ENCODE data around the gene FOXJ3.

GRCh38 chr1:42171679-42172266 lies 163.3 kb downstream of the FOXJ3 start:
- no peak for TF ChIP-seq CTCF (IDR thresholded peaks at IDR 0.05)
- TF ChIP-seq POLR2A (IDR thresholded peaks at IDR 0.05) = no peak

Data from uterus (tissue), 2 donors.